H9 (cell line): ENCODE measurements around the gene RBM15. TPM values are rescaled to one million over a fixed set of nuclear protein-coding genes. Genes with fewer than 3 reads are reported as not detected.

Experiments used
- DNase-seq: peaks from one replicate; pipeline ENCODE4 v3.0.0-alpha.2; 2017
- H2AFZ ChIP-seq: one replicate; pipeline ENCODE4 v1.6.1; 2013; ENCODE audit warnings: mild to moderate bottlenecking, low read length, control low read depth, moderate library complexity
- H2AK5ac ChIP-seq: 2 replicates; pipeline ENCODE4 v1.6.1; 2013; ENCODE audit warnings: low read length, control low read depth, mixed read lengths; ENCODE audit not compliant: insufficient read length
- H2BK120ac ChIP-seq: one replicate; pipeline ENCODE4 v1.6.1; 2013; ENCODE audit warnings: low read depth, mild to moderate bottlenecking, low read length, control low read depth, inconsistent platforms; ENCODE audit not compliant: poor library complexity, severe bottlenecking
- H2BK12ac ChIP-seq: 2 replicates; pipeline ENCODE4 v1.6.1; 2013; ENCODE audit warnings: low read length, control low read depth, mixed read lengths, low read depth; ENCODE audit not compliant: insufficient read length
- H2BK15ac ChIP-seq: 2 replicates; pipeline ENCODE4 v1.6.1; 2013; ENCODE audit warnings: low read depth, low read length, control low read depth
- H2BK20ac ChIP-seq: one replicate; pipeline ENCODE4 v1.6.1; 2013; ENCODE audit warnings: low read depth, mild to moderate bottlenecking, low read length, control low read depth, inconsistent platforms; ENCODE audit not compliant: poor library complexity, severe bottlenecking
- H2BK5ac ChIP-seq: 2 replicates; pipeline ENCODE4 v1.6.1; 2013; ENCODE audit warnings: low read length, control low read depth, mixed read lengths; ENCODE audit not compliant: insufficient read length
- H3K14ac ChIP-seq: 2 replicates; pipeline ENCODE4 v1.6.1; 2013; ENCODE audit warnings: low read length, control low read depth; ENCODE audit not compliant: insufficient read depth
- H3K18ac ChIP-seq: 2 replicates; pipeline ENCODE4 v1.6.1; 2013; ENCODE audit warnings: low read depth, mild to moderate bottlenecking, mixed read lengths, low read length, control low read depth; ENCODE audit not compliant: insufficient read length
- H3K23ac ChIP-seq: 2 replicates; pipeline ENCODE4 v1.6.1; 2013; ENCODE audit warnings: low read length, control low read depth, mixed read lengths, low read depth; ENCODE audit not compliant: insufficient read length
- H3K23me2 ChIP-seq: 2 replicates; pipeline ENCODE4 v1.6.1; 2013; ENCODE audit warnings: low read depth, mild to moderate bottlenecking, mixed read lengths, low read length, control low read depth; ENCODE audit not compliant: insufficient read length, poor library complexity, severe bottlenecking
- H3K27ac ChIP-seq: 2 replicates; pipeline ENCODE4 v1.5.1; 2013; ENCODE audit warnings: low read length, control low read depth, mixed read lengths, low read depth; ENCODE audit not compliant: insufficient read length
- H3K27me3 ChIP-seq: 2 replicates; pipeline ENCODE4 v1.6.1; 2013; ENCODE audit warnings: low read length, control low read depth, inconsistent platforms; ENCODE audit not compliant: insufficient read depth
- H3K4ac ChIP-seq: 2 replicates; pipeline ENCODE4 v1.6.1; 2013; ENCODE audit warnings: low read depth, mild to moderate bottlenecking, control low read depth, inconsistent platforms, low read length, moderate library complexity
- H3K4me1 ChIP-seq: 2 replicates; pipeline ENCODE4 v1.6.1; 2013; ENCODE audit warnings: low read length, control low read depth, inconsistent platforms; ENCODE audit not compliant: insufficient read depth
- H3K4me2 ChIP-seq: 2 replicates; pipeline ENCODE4 v1.6.1; 2013; ENCODE audit warnings: low read length, control low read depth, mixed read lengths; ENCODE audit not compliant: insufficient read length, insufficient read depth
- H3K56ac ChIP-seq: 2 replicates; pipeline ENCODE4 v1.6.1; 2013; ENCODE audit warnings: low read depth, mild to moderate bottlenecking, mixed read lengths, low read length, control low read depth; ENCODE audit not compliant: insufficient read length
- H3K79me1 ChIP-seq: 2 replicates; pipeline ENCODE4 v1.6.1; 2013; ENCODE audit warnings: low read depth, mild to moderate bottlenecking, moderate library complexity, low read length, control low read depth, inconsistent platforms; ENCODE audit not compliant: insufficient read depth, poor library complexity, severe bottlenecking
- H3K79me2 ChIP-seq: 2 replicates; pipeline ENCODE4 v1.6.1; 2013; ENCODE audit warnings: low read length, control low read depth, inconsistent platforms; ENCODE audit not compliant: insufficient read depth
- H3K9ac ChIP-seq: 2 replicates; pipeline ENCODE4 v1.6.1; 2013; ENCODE audit warnings: low read length, control low read depth, mixed read lengths; ENCODE audit not compliant: insufficient read length; ENCODE audit errors: extremely low read depth
- H3K9me3 ChIP-seq: one replicate; pipeline ENCODE4 v1.6.1; 2013; ENCODE audit warnings: low read depth, low read length, inconsistent platforms; ENCODE audit not compliant: control insufficient read depth
- H3T11ph ChIP-seq: one replicate; pipeline ENCODE4 v1.6.1; 2013; ENCODE audit warnings: mild to moderate bottlenecking, low read length, control low read depth, inconsistent platforms
- H4K20me1 ChIP-seq: one replicate; pipeline ENCODE4 v1.6.1; 2013; ENCODE audit not compliant: control insufficient read depth, insufficient read length, insufficient read depth
- H4K5ac ChIP-seq: 2 replicates; pipeline ENCODE4 v1.6.1; 2013; ENCODE audit warnings: low read depth, mild to moderate bottlenecking, mixed read lengths, low read length, control low read depth; ENCODE audit not compliant: insufficient read length
- H4K8ac ChIP-seq: replicated peaks from 2 replicates; pipeline ENCODE4 v1.6.1; 2013; ENCODE audit warnings: low read length, control low read depth, mixed read lengths, low read depth; ENCODE audit not compliant: insufficient read length
- H4K91ac ChIP-seq: 2 replicates; pipeline ENCODE4 v1.6.1; 2013; ENCODE audit warnings: low read depth, mild to moderate bottlenecking, moderate library complexity, mixed read lengths, low read length, control low read depth; ENCODE audit not compliant: insufficient read length
- H3K27ac Mint-ChIP-seq, 3 experiments: 2 replicates in 2 of 3; 3 replicates in 1 of 3; pipeline ENCODE4 v1.8.0; 2020 to 2021; ENCODE audit warnings: mixed read lengths in 3 of 3, mild to moderate bottlenecking in 1 of 3, moderate library complexity in 1 of 3
- H3K27me3 Mint-ChIP-seq: 2 replicates; pipeline ENCODE4 v1.8.0; 2021; ENCODE audit warnings: low read depth, mild to moderate bottlenecking, moderate library complexity, mixed read lengths
- H3K36me3 Mint-ChIP-seq, 3 experiments: 2 replicates in 2 of 3; 3 replicates in 1 of 3; pipeline ENCODE4 v1.8.0; 2020 to 2021; ENCODE audit warnings: low read depth in 3 of 3, mixed read lengths in 3 of 3; ENCODE audit not compliant: insufficient read depth in 1 of 3
- H3K4me1 Mint-ChIP-seq, 2 experiments: 2 replicates each; pipeline ENCODE4 v1.8.0; 2020; ENCODE audit warnings: mixed read lengths in 2 of 2
- H3K4me3 Mint-ChIP-seq, 2 experiments: 2 replicates in 1 of 2; 3 replicates in 1 of 2; pipeline ENCODE4 v1.8.0; 2020 to 2021; ENCODE audit warnings: mild to moderate bottlenecking in 2 of 2, mixed read lengths in 2 of 2, moderate library complexity in 1 of 2
- H3K9me3 Mint-ChIP-seq, 2 experiments: 2 replicates in 1 of 2; 3 replicates in 1 of 2; pipeline ENCODE4 v1.8.0; 2020; ENCODE audit warnings: mild to moderate bottlenecking in 2 of 2, mixed read lengths in 2 of 2, moderate library complexity in 1 of 2
- total RNA-seq: library from RNA; stranded (reverse); gene quantifications from 2 replicates; pipeline ENCODE4 v1.2.1, GENCODE V29; 2021
- TF ChIP-seq, protein P1 (sequence below): fragments of 200-600 bp; sonication (generic); conservative IDR thresholded peaks from 3 replicates; pipeline ENCODE4 v1.8.0; 2021; ENCODE audit warnings: antibody characterized with exemption, mild to moderate bottlenecking

The RBM15 gene
- total RNA-seq, 1 experiment from 2014 or later, result 62.0 TPM

DNA sequence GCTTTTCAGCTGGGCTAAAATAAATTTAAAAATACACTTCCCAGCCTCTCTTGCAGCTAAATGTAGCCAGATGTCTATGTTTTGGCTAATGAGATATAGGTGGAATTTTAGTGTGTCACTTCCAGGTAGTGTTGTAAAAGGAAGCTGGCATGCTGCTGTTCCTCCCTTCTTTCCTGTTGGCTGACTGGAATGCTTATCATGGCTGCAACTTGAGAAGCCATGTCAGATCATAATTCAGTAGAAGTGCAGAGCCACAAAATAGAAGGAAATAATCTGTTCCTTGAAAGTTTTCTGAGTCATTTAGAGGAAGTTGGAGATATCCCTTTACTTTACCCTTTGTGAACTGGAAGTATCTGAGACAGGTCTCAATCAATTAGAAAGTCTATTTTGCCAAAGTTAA, 10.9 kb upstream of the RBM15 start:
- no peaks in the 10 kb centered on the region for H3K4me1 ChIP-seq
- no peak overlapping the region for H2BK20ac ChIP-seq
- H3K18ac ChIP-seq, result no peak overlapping the region
- no peak overlapping the region for H3K4me2 ChIP-seq
- Mint-ChIP-seq H3K9me3 (no peaks in the 10 kb centered on the region; a peak in 1 of 5 replicates), H3K36me3 (no peaks in the 10 kb centered on the region), H3K4me1 (no peaks in the 10 kb centered on the region), H3K27me3 (no peaks in the 10 kb centered on the region; the same call in 1 of the 2 replicates), H3K4me3 (no peak overlapping the region), H3K27ac (peak overlapping the region in 1 of 3 experiments; percentile 16; a peak in 1 of 7 replicates)
- no peak overlapping the region for H2AFZ ChIP-seq
- no peaks in the 10 kb centered on the region for H3K9me3 ChIP-seq
- TF ChIP-seq, protein P1, sequence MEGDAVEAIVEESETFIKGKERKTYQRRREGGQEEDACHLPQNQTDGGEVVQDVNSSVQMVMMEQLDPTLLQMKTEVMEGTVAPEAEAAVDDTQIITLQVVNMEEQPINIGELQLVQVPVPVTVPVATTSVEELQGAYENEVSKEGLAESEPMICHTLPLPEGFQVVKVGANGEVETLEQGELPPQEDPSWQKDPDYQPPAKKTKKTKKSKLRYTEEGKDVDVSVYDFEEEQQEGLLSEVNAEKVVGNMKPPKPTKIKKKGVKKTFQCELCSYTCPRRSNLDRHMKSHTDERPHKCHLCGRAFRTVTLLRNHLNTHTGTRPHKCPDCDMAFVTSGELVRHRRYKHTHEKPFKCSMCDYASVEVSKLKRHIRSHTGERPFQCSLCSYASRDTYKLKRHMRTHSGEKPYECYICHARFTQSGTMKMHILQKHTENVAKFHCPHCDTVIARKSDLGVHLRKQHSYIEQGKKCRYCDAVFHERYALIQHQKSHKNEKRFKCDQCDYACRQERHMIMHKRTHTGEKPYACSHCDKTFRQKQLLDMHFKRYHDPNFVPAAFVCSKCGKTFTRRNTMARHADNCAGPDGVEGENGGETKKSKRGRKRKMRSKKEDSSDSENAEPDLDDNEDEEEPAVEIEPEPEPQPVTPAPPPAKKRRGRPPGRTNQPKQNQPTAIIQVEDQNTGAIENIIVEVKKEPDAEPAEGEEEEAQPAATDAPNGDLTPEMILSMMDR, result no peak
- H3K4ac ChIP-seq, result no peak overlapping the region
- H3K14ac ChIP-seq, result no peak overlapping the region
- no peak overlapping the region for H2BK5ac ChIP-seq
- H3K56ac ChIP-seq, result no peak overlapping the region
- no peak overlapping the region for H4K5ac ChIP-seq
- H3K23ac ChIP-seq, result no peak overlapping the region
- no peak overlapping the region for H3K27ac ChIP-seq
- H3K23me2 ChIP-seq, result no peaks in the 10 kb centered on the region
- H3K79me1 ChIP-seq, result no peaks in the 10 kb centered on the region
- no peak overlapping the region for H2BK15ac ChIP-seq
- H2AK5ac ChIP-seq, result no peak overlapping the region
- H3K9ac ChIP-seq, result no peak overlapping the region
- no peak for DNase-seq
- H4K8ac ChIP-seq, result no peak overlapping the region
- H3T11ph ChIP-seq, result no peak overlapping the region
- H4K20me1 ChIP-seq, result no peaks in the 10 kb centered on the region
- H4K91ac ChIP-seq, result no peak overlapping the region
- no peaks in the 10 kb centered on the region for H3K79me2 ChIP-seq
- H2BK120ac ChIP-seq, result no peak overlapping the region
- H3K27me3 ChIP-seq, result no peaks in the 10 kb centered on the region
- H2BK12ac ChIP-seq, result no peak overlapping the region
